Measurements from ENCODE around the gene ATM. TPM values are rescaled to one million over a fixed set of nuclear protein-coding genes. Genes with fewer than 3 reads are reported as not detected.

The ATM gene
- total RNA-seq, 2 experiments from 2014 or later, result 31.3 to 31.6 TPM

GRCh38 chr11:108221911-108222573 is 825 bp upstream of the ATM start:
- peaks cover 49% of the 10 kb centered on the region for H3K4me1 Mint-ChIP-seq (ENCODE audit: low read depth)
- H3K9me3 Mint-ChIP-seq, result no peaks in the 10 kb centered on the region
- no peak overlapping the region for H3K4me3 Mint-ChIP-seq
- no peak for DNase-seq
- ChIA-PET CTCF (interaction anchor here (0.6 to 2.7 kb wide), 12 partner anchors 10 to 213 kb away, joined by 3 to 19 read pairs (median 3); partner anchors contain the start of gene CUL5), POLR2A (interaction anchor here (0.6 to 5.7 kb wide), 14 partner anchors 8 to 276 kb away, joined by 3 to 62 read pairs (median 4); partner anchors contain the start of gene POGLUT3)
- H3K27ac Mint-ChIP-seq, result no peak overlapping the region
- intact Hi-C loops (cut with micrococcal nuclease), result loop anchor here (1.0 to 5.0 kb wide), 12 partner anchors 22 to 660 kb away; partner anchors contain the start of genes ACAT1, C11orf65, CUL5 and SLC35F2
- H3K27me3 Mint-ChIP-seq, result no peaks in the 10 kb centered on the region
- H3K36me3 Mint-ChIP-seq, result peaks cover 11% of the 10 kb centered on the region

GRCh38 chr11:108223348-108224149 is 682 bp downstream of the ATM start:
- DNase-seq, result peak; percentile 55
- H3K36me3 Mint-ChIP-seq, result peaks cover 12% of the 10 kb centered on the region
- POLR2A ChIA-PET, result interaction anchor here (0.7 to 5.7 kb wide), 14 partner anchors 9 to 275 kb away, joined by 3 to 62 read pairs (median 6); partner anchors contain the start of gene POGLUT3
- CTCF ChIA-PET, result interaction anchor here (0.8 to 2.7 kb wide), 13 partner anchors 8 to 370 kb away, joined by 3 to 19 read pairs (median 3); partner anchors contain the start of gene EXPH5
- H3K4me1 Mint-ChIP-seq (ENCODE audit: low read depth), result peaks cover 47% of the 10 kb centered on the region
- H3K27me3 Mint-ChIP-seq, result no peaks in the 10 kb centered on the region
- no peak overlapping the region for H3K4me3 Mint-ChIP-seq
- intact Hi-C loops (cut with micrococcal nuclease), result loop anchor here (1.0 to 5.0 kb wide), 14 partner anchors 13 to 661 kb away; partner anchors contain the start of genes CUL5, EXPH5, RAB39A and SLC35F2
- H3K9me3 Mint-ChIP-seq, result no peaks in the 10 kb centered on the region
- H3K27ac Mint-ChIP-seq, result no peak overlapping the region

- intact Hi-C loops (cut with micrococcal nuclease), result loop anchor here (1.0 to 5.0 kb wide), 8 partner anchors 12 to 662 kb away; partner anchors contain the start of genes RAB39A and SLC35F2
- ChIA-PET POLR2A (interaction anchor here (0.7 to 5.7 kb wide), 9 partner anchors 9 to 26 kb away, joined by 3 to 62 read pairs (median 12); no protein-coding TSS in a partner anchor), CTCF (interaction anchor here (1.2 to 3.1 kb wide), 6 partner anchors 9 to 27 kb away, joined by 3 to 19 read pairs (median 11); no protein-coding TSS in a partner anchor)
- peaks cover 46% of the 10 kb centered on the region for H3K4me1 Mint-ChIP-seq (ENCODE audit: low read depth)
- no peaks in the 10 kb centered on the region for H3K27me3 Mint-ChIP-seq
- peaks cover 10% of the 10 kb centered on the region for H3K36me3 Mint-ChIP-seq
- H3K9me3 Mint-ChIP-seq, result no peaks in the 10 kb centered on the region
- no peak for DNase-seq
- H3K4me3 Mint-ChIP-seq, result no peak overlapping the region
- H3K27ac Mint-ChIP-seq, result no peak overlapping the region
These were observed 1.5 kb downstream of the ATM start for GRCh38 chr11:108224366-108224765.

- ChIA-PET CTCF (interaction anchor here (3.1 kb wide), 1 partner anchor 12 kb away, joined by 19 read pairs; no protein-coding TSS in a partner anchor), POLR2A (interaction anchor here (0.7 to 5.7 kb wide), 5 partner anchors 9 to 27 kb away, joined by 3 to 62 read pairs (median 30); no protein-coding TSS in a partner anchor)
- peaks cover 13% of the 10 kb centered on the region for H3K36me3 Mint-ChIP-seq
- H3K9me3 Mint-ChIP-seq, result no peaks in the 10 kb centered on the region
- no peak overlapping the region for H3K27ac Mint-ChIP-seq
- no peak overlapping the region for H3K4me3 Mint-ChIP-seq
- peaks cover 45% of the 10 kb centered on the region for H3K4me1 Mint-ChIP-seq (ENCODE audit: low read depth)
- no peaks in the 10 kb centered on the region for H3K27me3 Mint-ChIP-seq
- DNase-seq, result peak; percentile 51
- intact Hi-C loops (cut with micrococcal nuclease), result loop anchor here (1.0 to 5.0 kb wide), 9 partner anchors 11 to 663 kb away; partner anchors contain the start of genes RAB39A and SLC35F2
These were observed 2.3 kb downstream of the ATM start for GRCh38 chr11:108224911-108225786.

- ChIA-PET POLR2A (interaction anchor here (4.2 to 5.7 kb wide), 2 partner anchors 11 to 14 kb away, joined by 41 to 62 read pairs; no protein-coding TSS in a partner anchor), CTCF (interaction anchor here (0.6 to 3.1 kb wide), 2 partner anchors 11 to 31 kb away, joined by 3 to 19 read pairs; no protein-coding TSS in a partner anchor)
- no peak overlapping the region for H3K27ac Mint-ChIP-seq
- intact Hi-C loops (cut with micrococcal nuclease), result no loop called here
- no peaks in the 10 kb centered on the region for H3K9me3 Mint-ChIP-seq
- H3K4me3 Mint-ChIP-seq, result peak overlapping the region; percentile 77
- H3K4me1 Mint-ChIP-seq (ENCODE audit: low read depth), result peaks cover 42% of the 10 kb centered on the region
- H3K36me3 Mint-ChIP-seq, result peaks cover 13% of the 10 kb centered on the region
- DNase-seq, result no peak
- H3K27me3 Mint-ChIP-seq, result no peaks in the 10 kb centered on the region
These were observed 3.2 kb downstream of the ATM start for GRCh38 chr11:108226036-108226435.

GRCh38 chr11:108228251-108228650 is 5.4 kb downstream of the ATM start:
- intact Hi-C loops (cut with micrococcal nuclease), result no loop called here
- Mint-ChIP-seq H3K4me3 (no peak overlapping the region), H3K27me3 (no peaks in the 10 kb centered on the region), H3K9me3 (no peaks in the 10 kb centered on the region), H3K27ac (peak overlapping the region; percentile 75), H3K36me3 (peaks cover 18% of the 10 kb centered on the region), H3K4me1 (ENCODE audit: low read depth) (peaks cover 56% of the 10 kb centered on the region)
- ChIA-PET CTCF (interaction anchor here (1.0 to 2.0 kb wide), 3 partner anchors 9 to 219 kb away, joined by 3 to 5 read pairs (median 3); partner anchors contain the start of gene CUL5), POLR2A (interaction anchor here (0.9 to 1.3 kb wide), 2 partner anchors 9 to 11 kb away, joined by 3 to 4 read pairs; no protein-coding TSS in a partner anchor)
- no peak for DNase-seq

- intact Hi-C loops (cut with micrococcal nuclease), result no loop called here
- Mint-ChIP-seq H3K27ac (no peak overlapping the region), H3K9me3 (no peaks in the 10 kb centered on the region), H3K36me3 (peaks cover 31% of the 10 kb centered on the region), H3K4me1 (ENCODE audit: low read depth) (peaks cover 69% of the 10 kb centered on the region), H3K27me3 (no peaks in the 10 kb centered on the region), H3K4me3 (no peak overlapping the region)
- POLR2A ChIA-PET, result interaction anchor here (0.6 to 1.6 kb wide), 3 partner anchors 8 to 23 kb away, joined by 3 to 4 read pairs (median 3); no protein-coding TSS in a partner anchor
- no peak for DNase-seq
- CTCF ChIA-PET, result no interaction called here
These were observed 10.5 kb downstream of the ATM start for GRCh38 chr11:108233277-108233945.

- intact Hi-C loops (cut with micrococcal nuclease), result loop anchor here (5.0 kb wide), 1 partner anchor 37 kb away; no protein-coding TSS in a partner anchor
- no peak overlapping the region for H3K27ac Mint-ChIP-seq
- peaks cover 69% of the 10 kb centered on the region for H3K4me1 Mint-ChIP-seq (ENCODE audit: low read depth)
- H3K9me3 Mint-ChIP-seq, result no peaks in the 10 kb centered on the region
- ChIA-PET POLR2A (interaction anchor here (0.6 to 1.6 kb wide), 2 partner anchors 10 to 25 kb away, joined by 3 to 4 read pairs; no protein-coding TSS in a partner anchor), CTCF (interaction anchor here (3.3 kb wide), 1 partner anchor 9 kb away, joined by 19 read pairs; no protein-coding TSS in a partner anchor)
- H3K36me3 Mint-ChIP-seq, result peaks cover 23% of the 10 kb centered on the region
- no peak overlapping the region for H3K4me3 Mint-ChIP-seq
- H3K27me3 Mint-ChIP-seq, result no peaks in the 10 kb centered on the region
- no peak for DNase-seq
These were observed 12.3 kb downstream of the ATM start for GRCh38 chr11:108235192-108235591.

GRCh38 chr11:108235633-108236032 is 12.8 kb downstream of the ATM start:
- intact Hi-C loops (cut with micrococcal nuclease), result loop anchor here (1.0 to 5.0 kb wide), 5 partner anchors 11 to 67 kb away; no protein-coding TSS in a partner anchor
- no peaks in the 10 kb centered on the region for H3K27me3 Mint-ChIP-seq
- ChIA-PET CTCF (interaction anchor here (3.3 kb wide), 1 partner anchor 10 kb away, joined by 19 read pairs; no protein-coding TSS in a partner anchor), POLR2A (interaction anchor here (0.6 to 2.6 kb wide), 2 partner anchors 11 to 26 kb away, joined by 4 to 62 read pairs; partner anchors contain the start of genes ATM and NPAT)
- H3K4me3 Mint-ChIP-seq, result peak overlapping the region; percentile 31
- H3K4me1 Mint-ChIP-seq (ENCODE audit: low read depth), result peaks cover 71% of the 10 kb centered on the region
- H3K36me3 Mint-ChIP-seq, result peaks cover 23% of the 10 kb centered on the region
- H3K9me3 Mint-ChIP-seq, result no peaks in the 10 kb centered on the region
- peak overlapping the region; percentile 76 for H3K27ac Mint-ChIP-seq
- DNase-seq, result no peak

- Mint-ChIP-seq H3K4me1 (ENCODE audit: low read depth) (peaks cover 72% of the 10 kb centered on the region), H3K27me3 (no peaks in the 10 kb centered on the region), H3K4me3 (peak overlapping the region; percentile 31), H3K9me3 (no peaks in the 10 kb centered on the region), H3K36me3 (peaks cover 18% of the 10 kb centered on the region), H3K27ac (peak overlapping the region; percentile 76)
- intact Hi-C loops (cut with micrococcal nuclease), result loop anchor here (1.0 to 5.0 kb wide), 3 partner anchors 35 to 384 kb away; no protein-coding TSS in a partner anchor
- no peak for DNase-seq
- ChIA-PET CTCF (interaction anchor here (0.6 to 3.3 kb wide), 8 partner anchors 8 to 482 kb away, joined by 3 to 19 read pairs (median 4); partner anchors contain the start of genes ATM and NPAT), POLR2A (interaction anchor here (1.2 to 2.6 kb wide), 3 partner anchors 9 to 40 kb away, joined by 3 to 62 read pairs (median 4); partner anchors contain the start of genes ATM and NPAT)
These were observed 14.2 kb downstream of the ATM start for GRCh38 chr11:108237058-108237481.

Data from activated CD4-positive, alpha-beta memory T cell treated with anti-CD3 and anti-CD28 coated beads for 36 hours (primary cell).